Gastroesophageal sphincter (tissue), 3 donors: Measurements from ENCODE around the gene ARMS2.

Experiments used
- CTCF ChIP-seq, 4 experiments: fragments of 200-600 bp in 2 of 4; fragments of 450-650 bp in 2 of 4; sonication (generic) in 1 of 4; IDR thresholded peaks; one replicate each; pipeline ENCODE4 v1.5.1; 2017 to 2019; ENCODE audit warnings: antibody characterized with exemption in 4 of 4, mild to moderate bottlenecking in 2 of 4, moderate library complexity in 2 of 4
- POLR2AphosphoS5 ChIP-seq: sonication (generic); formaldehyde crosslinking; IDR thresholded peaks from one replicate; pipeline ENCODE4 v1.6.1; 2017; ENCODE audit warnings: antibody characterized with exemption

DNA sequence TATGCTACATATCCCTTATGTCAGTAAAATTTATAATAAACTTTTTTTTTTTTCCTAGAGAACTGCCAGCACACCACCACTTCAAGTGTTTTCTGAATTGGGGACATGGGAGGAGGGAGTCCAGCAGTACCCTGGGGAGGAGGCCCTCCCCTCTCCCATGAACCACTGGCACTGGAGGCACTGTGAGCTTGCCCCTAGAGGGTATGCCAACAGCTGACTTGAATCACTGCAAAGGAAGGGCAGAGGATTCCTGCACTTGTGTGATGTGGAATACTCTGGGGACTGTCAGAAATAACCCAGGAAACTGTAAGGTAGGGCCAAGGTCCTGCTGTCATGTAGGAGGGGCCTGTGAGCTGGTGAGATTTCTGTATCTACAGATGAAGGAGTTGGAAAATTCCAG lies 8.5 kb upstream of the ARMS2 start:
- TF ChIP-seq POLR2AphosphoS5 (no peak), CTCF (IDR thresholded peaks at IDR 0.05) (no peak)
